Epithelial cell of alveolus of lung (primary cell): Measurements from ENCODE around the gene GIGYF2. TPM values are rescaled to one million over a fixed set of nuclear protein-coding genes. Genes with fewer than 3 reads are reported as not detected.

ENCODE experiments used
- total RNA-seq: library from RNA; depleted of rRNA; stranded (reverse); fragments of >200 nt; gene quantifications from 2 replicates; pipeline ENCODE4 v1.2.1, GENCODE V29; 2015

GIGYF2 gene, protein sequence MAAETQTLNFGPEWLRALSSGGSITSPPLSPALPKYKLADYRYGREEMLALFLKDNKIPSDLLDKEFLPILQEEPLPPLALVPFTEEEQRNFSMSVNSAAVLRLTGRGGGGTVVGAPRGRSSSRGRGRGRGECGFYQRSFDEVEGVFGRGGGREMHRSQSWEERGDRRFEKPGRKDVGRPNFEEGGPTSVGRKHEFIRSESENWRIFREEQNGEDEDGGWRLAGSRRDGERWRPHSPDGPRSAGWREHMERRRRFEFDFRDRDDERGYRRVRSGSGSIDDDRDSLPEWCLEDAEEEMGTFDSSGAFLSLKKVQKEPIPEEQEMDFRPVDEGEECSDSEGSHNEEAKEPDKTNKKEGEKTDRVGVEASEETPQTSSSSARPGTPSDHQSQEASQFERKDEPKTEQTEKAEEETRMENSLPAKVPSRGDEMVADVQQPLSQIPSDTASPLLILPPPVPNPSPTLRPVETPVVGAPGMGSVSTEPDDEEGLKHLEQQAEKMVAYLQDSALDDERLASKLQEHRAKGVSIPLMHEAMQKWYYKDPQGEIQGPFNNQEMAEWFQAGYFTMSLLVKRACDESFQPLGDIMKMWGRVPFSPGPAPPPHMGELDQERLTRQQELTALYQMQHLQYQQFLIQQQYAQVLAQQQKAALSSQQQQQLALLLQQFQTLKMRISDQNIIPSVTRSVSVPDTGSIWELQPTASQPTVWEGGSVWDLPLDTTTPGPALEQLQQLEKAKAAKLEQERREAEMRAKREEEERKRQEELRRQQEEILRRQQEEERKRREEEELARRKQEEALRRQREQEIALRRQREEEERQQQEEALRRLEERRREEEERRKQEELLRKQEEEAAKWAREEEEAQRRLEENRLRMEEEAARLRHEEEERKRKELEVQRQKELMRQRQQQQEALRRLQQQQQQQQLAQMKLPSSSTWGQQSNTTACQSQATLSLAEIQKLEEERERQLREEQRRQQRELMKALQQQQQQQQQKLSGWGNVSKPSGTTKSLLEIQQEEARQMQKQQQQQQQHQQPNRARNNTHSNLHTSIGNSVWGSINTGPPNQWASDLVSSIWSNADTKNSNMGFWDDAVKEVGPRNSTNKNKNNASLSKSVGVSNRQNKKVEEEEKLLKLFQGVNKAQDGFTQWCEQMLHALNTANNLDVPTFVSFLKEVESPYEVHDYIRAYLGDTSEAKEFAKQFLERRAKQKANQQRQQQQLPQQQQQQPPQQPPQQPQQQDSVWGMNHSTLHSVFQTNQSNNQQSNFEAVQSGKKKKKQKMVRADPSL (N-terminal part only)
- 23.3 and 32.8 TPM in 2 replicates for total RNA-seq

DNA sequence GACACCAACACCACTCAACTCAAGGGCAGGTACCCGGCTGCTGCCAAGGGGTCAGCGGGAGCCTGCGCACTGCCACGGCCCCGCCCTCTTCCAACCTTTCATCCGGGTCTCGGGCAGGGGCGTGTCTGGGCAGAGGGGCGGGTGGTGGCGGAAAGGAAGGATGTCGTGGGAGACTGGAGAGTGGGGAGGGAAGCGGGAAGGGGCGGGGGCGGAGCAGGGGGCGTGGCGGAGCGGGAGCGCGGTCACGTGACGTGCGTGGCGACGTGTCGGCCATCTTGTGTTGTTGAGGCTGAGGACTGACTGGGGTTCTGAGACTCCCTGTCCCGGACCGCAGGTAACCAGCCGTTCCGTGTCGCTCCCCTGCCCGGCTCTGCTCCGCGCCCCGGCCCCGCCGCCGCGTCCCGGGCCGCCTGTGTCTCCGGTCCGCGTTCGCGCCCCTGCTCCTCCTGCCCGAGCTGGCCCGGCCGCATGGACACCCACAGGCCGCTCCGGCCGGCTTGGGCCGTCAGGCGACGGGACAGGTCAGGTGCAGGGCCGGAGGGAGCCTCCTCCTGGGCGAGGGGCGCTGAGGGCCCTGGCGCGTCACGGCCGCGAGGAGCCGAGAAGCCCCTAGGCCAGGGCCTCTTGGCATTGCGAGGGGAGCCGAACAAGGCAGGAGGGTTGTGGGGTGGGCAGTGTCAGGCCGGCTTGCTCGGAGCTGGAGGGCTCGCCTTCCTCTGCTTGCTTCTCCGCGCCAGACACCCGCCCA is at the start of gene GIGYF2:
Gene GIGYF2 (plus strand): TSS at position 273 of the 748 bp plus-strand sequence. CDS start 37,867 bp downstream, outside the sequence.

DNA sequence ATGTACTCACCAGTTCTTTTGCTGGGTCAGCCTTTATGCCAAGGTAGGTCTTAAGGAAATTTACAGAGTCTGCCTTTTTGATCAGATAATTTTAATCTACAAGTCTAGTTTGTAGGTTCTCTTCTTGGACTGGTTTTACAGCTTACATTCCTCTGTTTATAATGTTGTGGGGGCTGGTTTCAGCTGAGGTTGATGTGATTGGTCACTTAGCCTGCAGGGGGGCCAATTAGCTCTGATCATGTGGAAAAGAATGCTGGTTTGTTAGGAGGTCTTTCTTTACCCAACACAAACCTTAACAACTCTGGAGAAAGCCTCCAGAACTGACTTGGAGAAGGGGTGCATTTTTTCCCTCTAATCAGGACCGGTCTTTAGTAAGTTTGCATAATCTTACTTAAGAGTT is 79.3 kb downstream of the GIGYF2 start, which contains the start of gene KCNJ13:
Gene KCNJ13 (minus strand): TSS at position 131 of the 400 bp plus-strand sequence. CDS start 5,203 bp downstream, outside the sequence.

DNA sequence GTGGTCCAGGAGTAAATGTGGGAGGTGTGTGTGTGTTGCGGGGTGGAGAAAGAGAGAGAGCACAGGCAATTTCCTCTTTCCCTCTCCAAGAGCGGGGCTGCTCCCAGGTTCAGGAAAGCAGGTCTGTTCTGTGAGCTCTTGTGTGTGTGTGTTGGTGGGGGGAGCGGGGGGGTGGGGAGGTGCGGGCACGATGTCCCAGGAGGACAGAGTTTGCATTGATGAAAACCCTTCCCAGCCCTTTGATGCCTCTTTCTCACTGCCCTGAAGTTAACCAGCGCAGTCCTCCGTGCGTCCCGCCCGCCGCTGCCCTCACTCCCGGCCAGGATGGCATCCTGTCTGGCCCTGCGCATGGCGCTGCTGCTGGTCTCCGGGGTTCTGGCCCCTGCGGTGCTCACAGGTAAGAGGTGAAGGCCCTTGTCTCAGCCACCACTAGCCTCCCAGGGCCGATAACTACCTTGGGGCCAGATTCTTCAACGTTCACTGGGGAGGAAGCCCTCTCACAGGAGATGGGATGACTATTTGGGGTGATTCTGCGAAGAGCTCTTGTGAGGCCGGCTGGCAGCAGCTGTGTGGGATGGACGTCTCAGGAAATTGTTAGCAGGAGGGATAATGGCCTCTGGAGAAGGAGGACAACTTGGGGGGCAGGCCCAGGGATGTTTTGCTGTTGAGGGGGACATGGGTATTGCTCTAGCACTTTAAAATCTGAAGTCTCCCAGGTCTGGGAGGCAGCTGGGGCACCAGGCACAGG is 173.1 kb downstream of the GIGYF2 start, which contains the start of gene SNORC:
Gene SNORC (plus strand): TSS at position 247 of the 748 bp plus-strand sequence. CDS start 78 bp downstream, at position 325.

Other genes starting within 250 kb of the GIGYF2 start
- gene ALPI, start 241.2 kb upstream of the GIGYF2 start, total RNA-seq: not detected in 2 replicates
- not detected in 2 replicates for gene ECEL1, start 209.5 kb upstream of the GIGYF2 start, total RNA-seq
- 0.48 TPM in 1 of 2 replicates, not detected in the other for gene PRSS56, start 176.9 kb upstream of the GIGYF2 start, total RNA-seq
- 2.7 TPM in 1 of 2 replicates, not detected in the other for gene CHRND, start 171.2 kb upstream of the GIGYF2 start, total RNA-seq
- 3.3 TPM in 1 of 2 replicates, not detected in the other for gene CHRNG, start 157.6 kb upstream of the GIGYF2 start, total RNA-seq
- gene TIGD1, start 146.8 kb upstream of the GIGYF2 start, total RNA-seq: 1.9 and 5.2 TPM in 2 replicates
- 52.2 and 72.9 TPM in 2 replicates for gene EIF4E2, start 146.6 kb upstream of the GIGYF2 start, total RNA-seq
- 0.40 and 2.2 TPM in 2 replicates for gene EFHD1, start 63.7 kb upstream of the GIGYF2 start, total RNA-seq
- not detected in 2 replicates for gene KCNJ13, start 79.2 kb downstream of the GIGYF2 start, total RNA-seq
- gene SNORC, start 172.9 kb downstream of the GIGYF2 start, total RNA-seq: 0.26 and 6.8 TPM in 2 replicates